GM18505 (cell line): ENCODE measurements around the gene DNAJC24.

ENCODE experiments used
- ATAC-seq: cut with Tn5 transposase; IDR thresholded peaks from one replicate; pipeline ENCODE4 v1.9.1; 2021; ENCODE audit not compliant: unreplicated experiment
- POLR2A ChIP-seq: IDR thresholded peaks from 4 replicates; pipeline ENCODE4 v1.6.1; 2011; ENCODE audit warnings: borderline replicate concordance; ENCODE audit not compliant: insufficient read depth, insufficient read length; ENCODE audit errors: extremely low read depth

The DNAJC24 gene

DNA sequence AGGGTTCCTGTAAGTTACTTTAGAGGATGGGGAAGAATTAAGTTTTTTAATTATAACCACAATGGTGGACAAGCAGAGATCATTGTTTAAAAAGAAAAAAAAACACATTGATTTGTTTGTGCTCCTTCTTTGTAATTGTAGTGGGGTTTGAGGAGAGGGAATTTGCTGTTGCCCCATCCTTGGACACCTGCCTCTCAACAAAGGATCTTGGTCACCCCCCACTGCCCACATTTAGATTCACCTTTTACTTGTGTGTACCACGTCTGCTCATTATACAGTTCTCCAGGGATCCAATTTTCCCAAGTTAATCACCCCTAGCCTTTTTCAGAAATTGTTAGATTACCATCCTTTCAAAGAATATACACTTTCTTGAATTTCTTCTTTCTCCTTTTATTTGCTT, 53.0 kb downstream of the DNAJC24 start:
- TF ChIP-seq POLR2A: no peak
- no peak for ATAC-seq

GRCh38 chr11:31424652-31425051, 55.0 kb downstream of the DNAJC24 start:
- ATAC-seq: no peak
- TF ChIP-seq POLR2A: no peak

DNA sequence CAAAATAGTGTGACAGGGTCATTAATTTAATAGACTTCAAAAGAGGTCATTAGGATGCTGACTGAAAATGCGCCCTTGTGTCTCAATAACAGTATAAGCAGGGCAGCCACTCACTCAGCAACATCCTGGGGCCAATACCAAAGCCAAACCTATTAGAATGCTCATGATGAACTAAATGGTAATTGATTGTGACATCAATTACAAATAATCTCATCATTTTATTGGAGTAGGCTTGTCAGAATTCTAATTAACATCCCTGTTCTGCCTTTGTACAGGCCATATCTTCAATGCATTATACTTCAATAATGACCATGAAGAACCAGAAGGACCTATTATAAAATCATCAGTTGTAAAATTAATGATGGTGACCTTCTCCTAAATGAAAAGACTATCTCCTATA, 64.2 kb downstream of the DNAJC24 start:
- no peak for ATAC-seq
- TF ChIP-seq POLR2A: no peak

- no peak for ATAC-seq
- TF ChIP-seq POLR2A: no peak
Observed at GRCh38 chr11:31437742-31438435, 68.2 kb downstream of the DNAJC24 start.

- no peak for TF ChIP-seq POLR2A
Observed at GRCh38 chr11:31441296-31441695, 71.6 kb downstream of the DNAJC24 start.

DNA sequence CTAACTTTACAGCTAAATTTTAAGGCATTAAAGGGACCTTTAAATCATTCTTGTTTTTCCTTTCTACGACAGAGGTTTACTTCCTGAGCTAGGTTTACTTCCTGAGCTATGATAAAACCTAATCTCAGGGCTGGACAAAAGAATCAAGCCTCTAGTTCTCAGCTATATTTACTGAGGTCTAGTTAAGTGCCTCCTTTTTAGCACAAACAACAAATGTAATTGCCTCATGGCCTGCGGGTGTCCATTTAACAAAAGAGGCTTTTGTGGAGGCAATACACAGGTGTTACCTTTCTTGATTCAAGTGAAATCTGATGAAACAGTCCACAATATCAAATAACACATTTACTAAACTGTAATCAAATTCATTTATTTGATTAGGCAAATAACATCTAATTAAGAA, 72.4 kb downstream of the DNAJC24 start:
- no peak for TF ChIP-seq POLR2A
- no peak for ATAC-seq

More at GRCh38 chr11:31441296-31441695, 71.6 kb downstream of the DNAJC24 start:
- no peak for ATAC-seq

DNA sequence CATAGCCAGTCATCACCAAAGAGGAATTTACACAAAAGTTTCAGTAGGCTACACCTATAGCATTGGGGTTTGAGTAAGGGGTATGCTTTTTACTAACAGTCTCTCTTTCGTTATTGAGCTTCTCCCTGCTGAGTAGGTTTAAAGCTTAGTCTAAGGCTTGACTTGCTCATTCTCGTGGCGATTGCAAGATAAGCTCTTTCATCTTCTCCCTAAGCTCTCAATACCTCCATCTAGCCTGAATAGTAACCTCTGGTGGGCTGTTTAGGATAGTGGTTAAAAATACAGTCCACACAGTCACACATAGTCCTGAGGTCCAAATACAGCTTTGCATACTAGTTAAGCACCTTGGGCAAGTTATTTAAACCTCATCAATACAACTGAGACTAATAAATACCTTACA, 74.1 kb downstream of the DNAJC24 start:
- no peak for TF ChIP-seq POLR2A
- ATAC-seq: no peak

DNA sequence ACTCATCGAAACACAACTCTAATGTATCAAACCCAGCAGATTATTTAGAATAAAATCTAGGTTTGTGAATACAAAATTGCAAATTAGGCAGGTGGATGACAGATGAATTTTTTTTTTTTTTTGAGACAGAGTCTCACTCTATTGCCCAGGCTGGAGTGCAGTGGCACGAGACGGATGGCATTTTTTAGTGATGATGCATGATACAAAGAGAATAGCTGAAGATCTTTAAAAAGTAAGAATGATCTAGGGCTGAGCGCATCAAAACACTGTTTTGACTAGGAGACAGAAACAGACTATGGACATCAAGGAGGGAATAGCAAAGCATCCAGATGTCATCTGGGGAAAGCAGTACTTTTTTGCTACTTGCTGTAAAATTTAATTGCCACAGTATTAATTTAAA, 76.0 kb downstream of the DNAJC24 start:
- TF ChIP-seq POLR2A: no peak
- no peak for ATAC-seq

GRCh38 chr11:31449040-31449439, 79.4 kb downstream of the DNAJC24 start:
- ATAC-seq: no peak
- no peak for TF ChIP-seq POLR2A

GRCh38 chr11:31450841-31451240, 81.2 kb downstream of the DNAJC24 start:
- TF ChIP-seq POLR2A: no peak
- no peak for ATAC-seq

DNA sequence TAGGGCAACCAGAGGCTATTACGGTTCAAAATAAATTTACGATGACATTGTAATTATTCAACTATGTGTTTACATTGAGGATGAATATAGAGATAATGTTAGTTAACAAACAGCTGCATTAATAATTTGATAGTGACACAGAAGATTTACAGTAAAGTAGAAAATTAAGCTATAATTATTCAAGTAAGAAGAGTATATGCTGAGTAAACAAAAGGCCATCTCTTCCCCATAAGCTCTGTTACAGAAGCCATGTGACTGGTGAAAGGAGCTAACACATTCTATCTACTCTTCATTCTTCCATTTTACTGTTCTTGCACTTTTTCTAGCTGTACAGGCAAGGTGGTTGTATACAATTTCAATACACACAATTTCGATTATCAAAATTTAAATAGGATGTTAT, 85.5 kb downstream of the DNAJC24 start:
- TF ChIP-seq POLR2A: no peak
- ATAC-seq: no peak

- ATAC-seq: no peak
- no peak for TF ChIP-seq POLR2A
Observed at GRCh38 chr11:31464436-31464835, 94.8 kb downstream of the DNAJC24 start.

DNA sequence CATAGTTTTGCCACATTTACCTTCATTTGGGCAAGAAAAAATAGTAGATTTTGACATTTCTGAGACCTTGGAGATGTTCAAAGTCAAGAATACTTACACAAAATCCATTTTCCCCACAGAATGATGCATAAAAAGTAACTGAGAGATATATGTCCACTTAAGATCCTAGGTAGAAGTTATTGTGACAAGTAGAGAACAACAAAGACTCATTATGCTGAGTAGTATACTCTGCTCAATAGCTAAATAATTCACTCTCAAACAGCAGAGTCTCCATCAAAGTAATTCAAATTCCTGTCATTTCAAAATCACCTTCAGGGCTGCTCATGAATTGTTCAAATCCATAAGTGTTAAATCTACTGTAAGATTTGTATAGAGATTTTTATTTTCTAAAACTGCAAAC, 104.4 kb downstream of the DNAJC24 start:
- TF ChIP-seq POLR2A: no peak

DNA sequence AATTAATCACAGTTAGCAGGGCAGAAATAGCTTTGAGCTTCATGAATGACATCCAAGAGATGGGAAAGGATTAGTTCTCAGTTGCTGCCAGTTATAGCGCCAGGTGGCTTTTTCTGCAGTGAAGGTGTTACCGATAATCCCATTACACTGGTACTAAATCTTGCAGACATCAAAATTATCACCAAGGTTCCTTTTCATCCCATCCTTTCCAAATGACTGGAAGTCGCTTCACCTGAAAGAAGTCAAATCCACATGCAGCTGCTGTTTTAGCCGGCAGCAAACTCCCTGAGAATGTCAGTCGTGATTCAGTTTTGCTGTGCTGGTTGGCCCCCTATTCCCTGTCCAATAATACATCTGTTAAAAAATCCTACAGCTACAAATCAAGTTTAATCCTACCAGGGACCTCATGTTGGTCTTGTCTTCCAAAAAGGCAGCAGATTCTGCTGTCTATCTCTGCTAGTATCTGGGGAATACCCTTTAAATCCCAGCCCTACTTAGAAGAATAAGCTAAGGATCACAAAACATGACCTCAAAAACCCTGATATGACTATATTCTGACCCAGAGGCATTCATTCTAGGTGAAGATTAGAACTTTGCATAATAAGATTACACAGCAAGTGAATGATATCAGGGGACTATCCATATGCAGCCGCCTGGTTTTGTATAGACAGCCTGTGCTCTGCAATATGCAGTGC, 108.0 kb downstream of the DNAJC24 start:
- ATAC-seq: no peak
- TF ChIP-seq POLR2A: no peak

More for the DNA sequence above, 104.4 kb downstream of the DNAJC24 start:
- no peak for ATAC-seq

GRCh38 chr11:31478223-31478590, 108.5 kb downstream of the DNAJC24 start:
- ATAC-seq: no peak
- no peak for TF ChIP-seq POLR2A

DNA sequence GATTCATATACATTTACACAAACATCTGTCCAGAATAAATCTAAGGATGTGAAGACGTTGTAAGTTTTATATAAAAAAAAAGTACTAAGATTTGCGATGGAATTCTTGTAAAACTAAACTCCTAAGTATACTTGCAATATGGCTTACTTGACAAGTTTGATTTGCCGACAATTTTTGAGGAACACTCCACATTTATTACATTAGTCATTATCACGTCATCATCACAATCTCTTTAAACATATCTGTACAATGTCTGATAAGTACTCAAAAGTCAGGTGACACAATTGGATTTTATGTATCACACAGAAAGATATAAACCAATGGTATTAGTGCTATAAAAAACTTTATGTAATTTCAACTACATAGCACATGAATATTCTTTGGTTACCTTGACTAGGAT, 109.4 kb downstream of the DNAJC24 start:
- TF ChIP-seq POLR2A: no peak
- no peak for ATAC-seq
